Measurements from ENCODE around the gene NUP210.

NUP210 gene

GRCh38 chr3:13276438-13277195 is 143.5 kb downstream of the NUP210 start:
- DNase-seq (ENCODE audit: low spot score) = no peak
- no peak for TF ChIP-seq CTCF (IDR thresholded peaks at IDR 0.05; ENCODE audit: extremely low read depth, insufficient read depth, missing control alignments)
- in situ Hi-C loops (cut with MboI; ENCODE audit: low pct_unique_long_range_greater_than_20kb, low sequenced_read_pairs, unreplicated experiment) = no loop called here

GRCh38 chr3:13275376-13276005 is 144.6 kb downstream of the NUP210 start:
- no peak for TF ChIP-seq CTCF (IDR thresholded peaks at IDR 0.05; ENCODE audit: extremely low read depth, insufficient read depth, missing control alignments)
- DNase-seq (ENCODE audit: low spot score) = no peak
- in situ Hi-C loops (cut with MboI; ENCODE audit: low pct_unique_long_range_greater_than_20kb, low sequenced_read_pairs, unreplicated experiment) = no loop called here

- in situ Hi-C loops (cut with MboI; ENCODE audit: low pct_unique_long_range_greater_than_20kb, low sequenced_read_pairs, unreplicated experiment) = no loop called here
- no peak for DNase-seq (ENCODE audit: low spot score)
- no peak for TF ChIP-seq CTCF (IDR thresholded peaks at IDR 0.05; ENCODE audit: extremely low read depth, insufficient read depth, missing control alignments)
These were observed 145.4 kb downstream of the NUP210 start for GRCh38 chr3:13274551-13275332.

GRCh38 chr3:13274125-13274524 is 146.0 kb downstream of the NUP210 start:
- no peak for DNase-seq (ENCODE audit: low spot score)
- TF ChIP-seq CTCF (IDR thresholded peaks at IDR 0.05; ENCODE audit: extremely low read depth, insufficient read depth, missing control alignments) = no peak
- in situ Hi-C loops (cut with MboI; ENCODE audit: low pct_unique_long_range_greater_than_20kb, low sequenced_read_pairs, unreplicated experiment) = no loop called here

- DNase-seq (ENCODE audit: low spot score) = no peak
- TF ChIP-seq CTCF (IDR thresholded peaks at IDR 0.05; ENCODE audit: extremely low read depth, insufficient read depth, missing control alignments) = no peak
- in situ Hi-C loops (cut with MboI; ENCODE audit: low pct_unique_long_range_greater_than_20kb, low sequenced_read_pairs, unreplicated experiment) = no loop called here
These were observed 146.5 kb downstream of the NUP210 start for GRCh38 chr3:13273604-13274105.

GRCh38 chr3:13272831-13273603 is 147.1 kb downstream of the NUP210 start:
- no peak for TF ChIP-seq CTCF (IDR thresholded peaks at IDR 0.05; ENCODE audit: extremely low read depth, insufficient read depth, missing control alignments)
- in situ Hi-C loops (cut with MboI; ENCODE audit: low pct_unique_long_range_greater_than_20kb, low sequenced_read_pairs, unreplicated experiment) = no loop called here
- no peak for DNase-seq (ENCODE audit: low spot score)
